A673 (cell line): ENCODE results near the gene GLOD4. TPM values are rescaled to one million over a fixed set of nuclear protein-coding genes. Genes with fewer than 3 reads are reported as not detected.

Experiments
- BruUV-seq: library from RNA; stranded (reverse); fragments of 400-500 nt; replicated peaks from 2 replicates; lab custom pipeline; 2021; lab: Mats Ljungman, UMichigan
- CTCF ChIA-PET: fragments of 300-600 bp; sonication (Branson Sonifier 250); formaldehyde crosslinking; loops from one replicate; lab custom pipeline; 2022; ENCODE audit warnings: antibody characterized with exemption; lab: Charles Lee
- POLR2A ChIA-PET: fragments of 300-600 bp; sonication (Branson Sonifier 250); formaldehyde crosslinking; loops from one replicate; lab custom pipeline; 2022; ENCODE audit warnings: antibody characterized with exemption; ENCODE audit not compliant: low non-redundant PET; lab: Charles Lee
- DNase-seq: peaks from one replicate; pipeline ENCODE4 v3.0.0-alpha.2; 2015; ENCODE audit warnings: low spot score
- H3K27ac ChIP-seq: fragments of 200-600 bp; sonication (generic); 2 replicates; pipeline ENCODE4 v1.5.1; 2016; ENCODE audit warnings: mixed run types, low read depth, mild to moderate bottlenecking, mixed read lengths, antibody characterized with exemption, low read length; ENCODE audit not compliant: poor library complexity, severe bottlenecking
- H3K27me3 ChIP-seq: fragments of 200-600 bp; sonication (generic); replicated peaks from 2 replicates; pipeline ENCODE4 v1.6.1; 2017; ENCODE audit warnings: mixed run types, low read depth, mild to moderate bottlenecking, mixed read lengths, antibody characterized with exemption, low read length; ENCODE audit not compliant: insufficient read depth, poor library complexity
- H3K36me3 ChIP-seq: fragments of 200-600 bp; sonication (generic); 2 replicates; pipeline ENCODE4 v1.6.1; 2016; ENCODE audit warnings: mixed run types, mild to moderate bottlenecking, mixed read lengths, antibody characterized with exemption, low read length; ENCODE audit not compliant: insufficient read depth, poor library complexity, severe bottlenecking
- H3K4me1 ChIP-seq: fragments of 200-600 bp; sonication (generic); 2 replicates; pipeline ENCODE4 v1.6.1; 2017; ENCODE audit warnings: mixed run types, mild to moderate bottlenecking, mixed read lengths, antibody characterized with exemption, low read length; ENCODE audit not compliant: insufficient read depth, poor library complexity, severe bottlenecking
- H3K4me3 ChIP-seq: fragments of 200-600 bp; sonication (generic); 2 replicates; pipeline ENCODE4 v1.5.1; 2016; ENCODE audit warnings: low read depth, mixed run types, mild to moderate bottlenecking, mixed read lengths, low read length; ENCODE audit not compliant: poor library complexity, severe bottlenecking
- H3K9me3 ChIP-seq: fragments of 200-600 bp; sonication (generic); 2 replicates; pipeline ENCODE4 v1.6.1; 2016; ENCODE audit warnings: mixed run types, low read depth, mild to moderate bottlenecking, mixed read lengths, antibody characterized with exemption, low read length; ENCODE audit not compliant: poor library complexity, severe bottlenecking
- EZH2 ChIP-seq: fragments of 200-600 bp; sonication (generic); IDR thresholded peaks from 2 replicates; pipeline ENCODE4 v1.6.1; 2017; ENCODE audit warnings: borderline replicate concordance, low read depth, mild to moderate bottlenecking, mixed read lengths, antibody characterized with exemption, low read length; ENCODE audit not compliant: poor library complexity, severe bottlenecking
- intact Hi-C: fragments of 100-400 bp; cut with micrococcal nuclease; formaldehyde crosslinking; loops from one replicate; pipeline ENCODE4 v1.10.0; 2022; ENCODE audit not compliant: unreplicated experiment
- total RNA-seq: library from RNA; stranded (reverse); gene quantifications from 2 replicates; pipeline ENCODE4 v1.2.3, GENCODE V29; 2021
- TF ChIP-seq, protein P1 (sequence below): fragments of 300-800, 200-600 bp; sonication (generic); conservative IDR thresholded peaks from 2 replicates; pipeline ENCODE4 v1.5.1; 2017; ENCODE audit warnings: low read depth, mild to moderate bottlenecking, antibody characterized with exemption, low read length, moderate library complexity, mixed read lengths

GLOD4 gene
- total RNA-seq, 1 experiment from 2014 or later = 110 TPM

DNA sequence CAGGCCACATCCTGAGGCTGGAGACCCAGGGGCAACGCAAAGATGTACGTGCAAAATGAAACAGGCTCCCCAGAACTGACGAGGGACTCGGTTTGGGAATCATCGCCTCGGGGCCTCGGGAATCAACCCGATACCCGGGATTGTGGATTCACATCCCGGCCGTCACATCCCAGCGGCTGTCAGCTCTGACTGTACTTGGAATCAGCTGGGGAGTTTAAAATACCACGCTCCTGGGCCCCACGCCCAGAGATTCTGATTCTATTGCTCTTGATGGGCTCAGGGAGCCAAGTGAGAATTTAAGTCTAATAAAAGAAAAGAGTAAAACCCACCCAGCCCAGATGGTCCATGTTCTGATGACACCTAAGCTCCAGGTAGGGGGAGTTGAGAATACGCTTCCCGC is 42.3 kb upstream of the GLOD4 start:
- H3K36me3 ChIP-seq = no peaks in the 10 kb centered on the region
- no TSS peak for BruUV-seq
- ChIA-PET CTCF (no interaction called here), POLR2A (no interaction called here)
- H3K4me1 ChIP-seq = no peaks in the 10 kb centered on the region
- no peaks in the 10 kb centered on the region for H3K27me3 ChIP-seq
- no peak overlapping the region for H3K27ac ChIP-seq
- no peak overlapping the region for H3K4me3 ChIP-seq
- H3K9me3 ChIP-seq = no peaks in the 10 kb centered on the region
- intact Hi-C loops = no loop called here
- no peak for TF ChIP-seq EZH2
- TF ChIP-seq, protein P1, sequence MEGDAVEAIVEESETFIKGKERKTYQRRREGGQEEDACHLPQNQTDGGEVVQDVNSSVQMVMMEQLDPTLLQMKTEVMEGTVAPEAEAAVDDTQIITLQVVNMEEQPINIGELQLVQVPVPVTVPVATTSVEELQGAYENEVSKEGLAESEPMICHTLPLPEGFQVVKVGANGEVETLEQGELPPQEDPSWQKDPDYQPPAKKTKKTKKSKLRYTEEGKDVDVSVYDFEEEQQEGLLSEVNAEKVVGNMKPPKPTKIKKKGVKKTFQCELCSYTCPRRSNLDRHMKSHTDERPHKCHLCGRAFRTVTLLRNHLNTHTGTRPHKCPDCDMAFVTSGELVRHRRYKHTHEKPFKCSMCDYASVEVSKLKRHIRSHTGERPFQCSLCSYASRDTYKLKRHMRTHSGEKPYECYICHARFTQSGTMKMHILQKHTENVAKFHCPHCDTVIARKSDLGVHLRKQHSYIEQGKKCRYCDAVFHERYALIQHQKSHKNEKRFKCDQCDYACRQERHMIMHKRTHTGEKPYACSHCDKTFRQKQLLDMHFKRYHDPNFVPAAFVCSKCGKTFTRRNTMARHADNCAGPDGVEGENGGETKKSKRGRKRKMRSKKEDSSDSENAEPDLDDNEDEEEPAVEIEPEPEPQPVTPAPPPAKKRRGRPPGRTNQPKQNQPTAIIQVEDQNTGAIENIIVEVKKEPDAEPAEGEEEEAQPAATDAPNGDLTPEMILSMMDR = no peak
- no peak for DNase-seq

DNA sequence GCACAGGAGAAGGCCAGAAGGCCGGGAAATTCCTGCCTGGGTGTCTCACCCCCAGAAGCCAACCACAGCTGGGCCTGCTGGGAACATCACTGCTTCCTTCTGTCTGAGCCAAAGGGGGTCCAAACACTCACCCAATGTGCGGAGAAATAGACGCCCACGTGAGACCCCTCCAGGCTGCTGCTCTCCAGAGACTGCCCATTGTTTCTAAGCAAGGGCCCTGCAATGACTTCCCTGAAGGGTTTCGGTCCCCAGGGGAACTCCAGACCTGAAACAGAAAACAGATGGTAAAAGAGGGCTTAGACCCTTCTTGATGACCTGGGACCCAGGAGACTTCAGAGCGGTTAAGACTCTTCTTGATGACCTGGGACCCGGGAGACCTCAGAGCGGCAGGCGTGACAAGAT is 41.4 kb upstream of the GLOD4 start:
- TF ChIP-seq, protein P1 = no peak
- no peak for TF ChIP-seq EZH2
- Histone ChIP-seq H3K4me3 (no peak overlapping the region), H3K36me3 (no peaks in the 10 kb centered on the region), H3K27ac (no peak overlapping the region), H3K9me3 (no peaks in the 10 kb centered on the region), H3K27me3 (no peaks in the 10 kb centered on the region), H3K4me1 (no peaks in the 10 kb centered on the region)
- no TSS peak for BruUV-seq
- ChIA-PET CTCF (no interaction called here), POLR2A (no interaction called here)
- intact Hi-C loops = no loop called here
- no peak for DNase-seq

DNA sequence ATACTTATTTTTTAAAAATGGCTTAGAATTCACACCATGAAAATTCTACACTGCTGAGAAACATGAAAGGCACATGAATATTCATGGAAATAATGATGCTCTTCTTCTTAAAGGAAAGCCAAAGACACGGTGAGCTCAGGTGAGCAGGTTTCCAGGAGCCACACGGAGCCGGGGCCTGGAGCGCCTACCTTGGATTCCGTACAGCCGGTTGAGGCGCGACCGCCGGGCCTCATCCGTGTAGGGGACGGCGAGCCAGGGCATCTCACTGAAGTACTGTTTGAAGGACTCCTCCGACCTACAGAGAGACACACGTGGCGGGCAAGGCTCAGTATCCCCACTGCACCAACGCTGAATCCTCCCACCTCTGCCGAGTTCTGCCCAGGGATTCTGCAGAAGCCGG is 37.2 kb upstream of the GLOD4 start:
- DNase-seq = no peak
- Histone ChIP-seq H3K36me3 (no peaks in the 10 kb centered on the region), H3K4me1 (no peaks in the 10 kb centered on the region), H3K9me3 (no peaks in the 10 kb centered on the region), H3K4me3 (no peak overlapping the region), H3K27ac (no peak overlapping the region), H3K27me3 (no peaks in the 10 kb centered on the region)
- intact Hi-C loops = no loop called here
- ChIA-PET POLR2A (no interaction called here), CTCF (no interaction called here)
- no TSS peak for BruUV-seq
- TF ChIP-seq EZH2 = no peak
- TF ChIP-seq, protein P1 = no peak
